GM23338 (cell line): ENCODE data around the gene IL7R. TPM values are rescaled to one million over a fixed set of nuclear protein-coding genes. Genes with fewer than 3 reads are reported as not detected.

Experiments used
- ATAC-seq: fragments of 200-7000 bp; cut with Tn5 transposase; 3 replicates; pipeline ENCODE4 v1.9.1; 2020
- DNase-seq: peaks from one replicate; pipeline ENCODE4 v3.0.0-alpha.2; 2015; ENCODE audit warnings: low spot score
- H2AFZ ChIP-seq: fragments of 200-600 bp; sonication (generic); 2 replicates; pipeline ENCODE4 v1.8.0; 2016; ENCODE audit warnings: antibody characterized with exemption, mild to moderate bottlenecking, moderate library complexity
- H3F3A ChIP-seq: fragments of 200-600 bp; sonication (generic); replicated peaks from 2 replicates; pipeline ENCODE4 v1.8.0; 2017; ENCODE audit warnings: antibody characterized with exemption, mixed run types, low read depth
- H3K27ac ChIP-seq: fragments of 200-600 bp; sonication (generic); 2 replicates; pipeline ENCODE4 v1.6.1; 2016; ENCODE audit warnings: low read depth
- H3K27me3 ChIP-seq: fragments of 200-600 bp; sonication (generic); 2 replicates; pipeline ENCODE4 v1.8.0; 2016; ENCODE audit warnings: mild to moderate bottlenecking, mixed run types, moderate library complexity; ENCODE audit not compliant: insufficient read depth
- H3K36me3 ChIP-seq: fragments of 200-600 bp; sonication (generic); 2 replicates; pipeline ENCODE4 v1.8.0; 2016; ENCODE audit warnings: mild to moderate bottlenecking; ENCODE audit not compliant: insufficient read depth
- H3K4me1 ChIP-seq: fragments of 200-600 bp; sonication (generic); 2 replicates; pipeline ENCODE4 v1.8.0; 2016; ENCODE audit warnings: mild to moderate bottlenecking, moderate library complexity; ENCODE audit not compliant: insufficient read depth
- H3K4me2 ChIP-seq: fragments of 200-600 bp; sonication (generic); 2 replicates; pipeline ENCODE4 v1.7.1; 2017; ENCODE audit warnings: mixed run types
- H3K4me3 ChIP-seq: fragments of 200-600 bp; sonication (generic); 2 replicates; pipeline ENCODE4 v1.6.1; 2016; ENCODE audit warnings: mixed run types
- H3K79me2 ChIP-seq: fragments of 200-600 bp; sonication (generic); replicated peaks from 2 replicates; pipeline ENCODE4 v1.8.0; 2017; ENCODE audit warnings: mild to moderate bottlenecking; ENCODE audit not compliant: insufficient read depth
- H3K9me2 ChIP-seq: fragments of 200-600 bp; sonication (generic); 2 replicates; pipeline ENCODE4 v1.8.0; 2017; ENCODE audit not compliant: insufficient read depth
- H4K20me1 ChIP-seq: fragments of 200-600 bp; sonication (generic); replicated peaks from 2 replicates; pipeline ENCODE4 v1.8.0; 2017; ENCODE audit warnings: mild to moderate bottlenecking; ENCODE audit not compliant: insufficient read depth
- H3K27ac Mint-ChIP-seq: 2 replicates; pipeline ENCODE4 v1.8.0; 2020; ENCODE audit warnings: inconsistent platforms, mild to moderate bottlenecking, moderate library complexity, mixed read lengths
- H3K27me3 Mint-ChIP-seq: 3 replicates; pipeline ENCODE4 v1.8.0; 2022; ENCODE audit warnings: low read depth, mild to moderate bottlenecking, moderate library complexity, mixed read lengths, inconsistent platforms; ENCODE audit not compliant: insufficient read depth, poor library complexity
- H3K36me3 Mint-ChIP-seq: 3 replicates; pipeline ENCODE4 v1.8.0; 2021; ENCODE audit warnings: low read depth, mild to moderate bottlenecking, inconsistent platforms, moderate library complexity, mixed read lengths
- H3K4me1 Mint-ChIP-seq: 3 replicates; pipeline ENCODE4 v1.8.0; 2020; ENCODE audit warnings: mild to moderate bottlenecking, inconsistent platforms, mixed read lengths
- H3K4me3 Mint-ChIP-seq: 3 replicates; pipeline ENCODE4 v1.8.0; 2021; ENCODE audit warnings: moderate library complexity, mild to moderate bottlenecking, inconsistent platforms, mixed read lengths
- H3K9me3 Mint-ChIP-seq: 3 replicates; pipeline ENCODE4 v1.8.0; 2020; ENCODE audit warnings: moderate library complexity, mild to moderate bottlenecking, inconsistent platforms, mixed read lengths
- CREB1 ChIP-seq: fragments of 250-450 bp; sonication (Bioruptor Pico); IDR thresholded peaks from 2 replicates; pipeline ENCODE4 v1.5.0; 2020; ENCODE audit warnings: low read depth, mild to moderate bottlenecking, moderate library complexity
- EZH2 ChIP-seq: fragments of 200-600 bp; sonication (generic); IDR thresholded peaks from one replicate; pipeline ENCODE4 v1.8.0; 2017; ENCODE audit warnings: antibody characterized with exemption, mild to moderate bottlenecking, low read depth; ENCODE audit not compliant: unreplicated experiment
- EZH2phosphoT487 ChIP-seq: fragments of 200-600 bp; sonication (generic); IDR thresholded peaks from one replicate; pipeline ENCODE4 v1.8.1; 2018; ENCODE audit warnings: antibody characterized with exemption; ENCODE audit not compliant: unreplicated experiment
- JUNB ChIP-seq: IDR thresholded peaks from one replicate; pipeline ENCODE4 v1.6.1; 2016; ENCODE audit warnings: antibody characterized with exemption; ENCODE audit not compliant: unreplicated experiment
- NANOG ChIP-seq: IDR thresholded peaks from 2 replicates; pipeline ENCODE4 v1.6.1; 2016; ENCODE audit warnings: antibody characterized with exemption, borderline replicate concordance
- POLR2AphosphoS5 ChIP-seq: IDR thresholded peaks from 2 replicates; pipeline ENCODE4 v1.6.1; 2016; ENCODE audit warnings: antibody characterized with exemption, low read depth
- STAT1 ChIP-seq: IDR thresholded peaks from one replicate; pipeline ENCODE4 v1.6.1; 2016; ENCODE audit warnings: antibody characterized with exemption; ENCODE audit not compliant: unreplicated experiment
- ZNF114 ChIP-seq: fragments of 250-450 bp; sonication (Bioruptor Pico); IDR thresholded peaks from 2 replicates; pipeline ENCODE4 v1.5.0; 2020; ENCODE audit warnings: mild to moderate bottlenecking, moderate library complexity
- ZNF331 ChIP-seq: fragments of 250-450 bp; sonication (Bioruptor Pico); IDR thresholded peaks from 2 replicates; pipeline ENCODE4 v1.5.0; 2020; ENCODE audit warnings: low read depth, mild to moderate bottlenecking, moderate library complexity
- polyA plus RNA-seq: library from polyadenylated mRNA; unstranded; fragments of >200 nt; fragmentation: Nextera tagmentation; extraction: Ambion mirVana; gene quantifications from 2 replicates; pipeline ENCODE4 v1.2.1, GENCODE V29; 2016
- total RNA-seq: library from RNA; depleted of rRNA; stranded (reverse); fragments of >200 nt; shearing (Covaris generic); gene quantifications from 2 replicates; pipeline ENCODE4 v1.2.3, GENCODE V29; 2014
- TF ChIP-seq, protein P1 (sequence below): fragments of 250-450 bp; sonication (Bioruptor Pico); IDR thresholded peaks from 2 replicates; pipeline ENCODE4 v1.5.0; 2020; ENCODE audit warnings: mild to moderate bottlenecking, moderate library complexity
- TF ChIP-seq, protein P2 (sequence below): IDR thresholded peaks from 2 replicates; pipeline ENCODE4 v1.6.1; 2016; ENCODE audit warnings: antibody characterized with exemption
- TF ChIP-seq, protein P3 (sequence below): IDR thresholded peaks from one replicate; pipeline ENCODE4 v1.6.1; 2018; ENCODE audit warnings: antibody characterized with exemption; ENCODE audit not compliant: unreplicated experiment
- TF ChIP-seq, protein P4 (sequence below), 2 experiments: fragments of 200-600 bp in 1 of 2; sonication (generic) in 1 of 2; conservative IDR thresholded peaks; 2 replicates each; pipeline versions ENCODE4 v1.5.1 to v1.6.1; 2016 to 2017; ENCODE audit warnings: antibody characterized with exemption in 2 of 2, low read depth in 2 of 2, mild to moderate bottlenecking in 2 of 2, moderate library complexity in 1 of 2

Gene IL7R
- total and polyA plus RNA-seq, 2 experiments from 2014 or later = not detected

DNA sequence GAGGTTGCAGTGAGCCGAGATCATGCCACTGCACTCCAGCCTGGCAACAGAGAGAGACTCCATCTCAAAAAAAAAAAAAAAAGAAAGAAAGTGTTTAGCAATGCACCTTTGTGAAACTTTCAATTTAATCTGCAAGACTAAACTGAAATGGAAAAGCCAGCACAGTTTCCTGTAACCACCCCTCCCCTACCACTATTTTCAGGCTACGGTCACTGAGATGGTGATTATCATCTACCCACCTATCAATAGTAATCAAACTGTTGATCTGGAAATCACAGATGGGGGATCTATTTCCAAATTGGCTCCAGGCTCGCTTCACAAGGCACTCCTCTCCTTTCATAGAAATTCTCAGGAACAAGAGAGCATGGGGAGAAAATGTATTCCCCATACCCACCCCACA, 30.6 kb upstream of the IL7R start:
- H3K4me1 ChIP-seq = no peaks in the 10 kb centered on the region
- no peak overlapping the region for H3K4me2 ChIP-seq
- no peak overlapping the region for H3K27ac ChIP-seq
- Mint-ChIP-seq H3K36me3 (no peaks in the 10 kb centered on the region), H3K4me1 (no peaks in the 10 kb centered on the region), H3K27me3 (peaks cover 5% of the 10 kb centered on the region), H3K4me3 (no peak overlapping the region), H3K9me3 (no peaks in the 10 kb centered on the region), H3K27ac (no peak overlapping the region)
- DNase-seq (no peak), ATAC-seq (no peak)
- no peaks in the 10 kb centered on the region for H3K36me3 ChIP-seq
- no peaks in the 10 kb centered on the region; the same call in 1 of the 2 replicates for H3K9me2 ChIP-seq
- no peaks in the 10 kb centered on the region for H4K20me1 ChIP-seq
- no peaks in the 10 kb centered on the region for H3K79me2 ChIP-seq
- TF ChIP-seq STAT1 (no peak), EZH2phosphoT487 (no peak), JUNB (no peak), NANOG (no peak), CREB1 (CRISPR knock-in tag) (no peak), POLR2AphosphoS5 (no peak), ZNF331 (CRISPR knock-in tag) (no peak), EZH2 (no peak), ZNF114 (no peak)
- TF ChIP-seq, protein P1, sequence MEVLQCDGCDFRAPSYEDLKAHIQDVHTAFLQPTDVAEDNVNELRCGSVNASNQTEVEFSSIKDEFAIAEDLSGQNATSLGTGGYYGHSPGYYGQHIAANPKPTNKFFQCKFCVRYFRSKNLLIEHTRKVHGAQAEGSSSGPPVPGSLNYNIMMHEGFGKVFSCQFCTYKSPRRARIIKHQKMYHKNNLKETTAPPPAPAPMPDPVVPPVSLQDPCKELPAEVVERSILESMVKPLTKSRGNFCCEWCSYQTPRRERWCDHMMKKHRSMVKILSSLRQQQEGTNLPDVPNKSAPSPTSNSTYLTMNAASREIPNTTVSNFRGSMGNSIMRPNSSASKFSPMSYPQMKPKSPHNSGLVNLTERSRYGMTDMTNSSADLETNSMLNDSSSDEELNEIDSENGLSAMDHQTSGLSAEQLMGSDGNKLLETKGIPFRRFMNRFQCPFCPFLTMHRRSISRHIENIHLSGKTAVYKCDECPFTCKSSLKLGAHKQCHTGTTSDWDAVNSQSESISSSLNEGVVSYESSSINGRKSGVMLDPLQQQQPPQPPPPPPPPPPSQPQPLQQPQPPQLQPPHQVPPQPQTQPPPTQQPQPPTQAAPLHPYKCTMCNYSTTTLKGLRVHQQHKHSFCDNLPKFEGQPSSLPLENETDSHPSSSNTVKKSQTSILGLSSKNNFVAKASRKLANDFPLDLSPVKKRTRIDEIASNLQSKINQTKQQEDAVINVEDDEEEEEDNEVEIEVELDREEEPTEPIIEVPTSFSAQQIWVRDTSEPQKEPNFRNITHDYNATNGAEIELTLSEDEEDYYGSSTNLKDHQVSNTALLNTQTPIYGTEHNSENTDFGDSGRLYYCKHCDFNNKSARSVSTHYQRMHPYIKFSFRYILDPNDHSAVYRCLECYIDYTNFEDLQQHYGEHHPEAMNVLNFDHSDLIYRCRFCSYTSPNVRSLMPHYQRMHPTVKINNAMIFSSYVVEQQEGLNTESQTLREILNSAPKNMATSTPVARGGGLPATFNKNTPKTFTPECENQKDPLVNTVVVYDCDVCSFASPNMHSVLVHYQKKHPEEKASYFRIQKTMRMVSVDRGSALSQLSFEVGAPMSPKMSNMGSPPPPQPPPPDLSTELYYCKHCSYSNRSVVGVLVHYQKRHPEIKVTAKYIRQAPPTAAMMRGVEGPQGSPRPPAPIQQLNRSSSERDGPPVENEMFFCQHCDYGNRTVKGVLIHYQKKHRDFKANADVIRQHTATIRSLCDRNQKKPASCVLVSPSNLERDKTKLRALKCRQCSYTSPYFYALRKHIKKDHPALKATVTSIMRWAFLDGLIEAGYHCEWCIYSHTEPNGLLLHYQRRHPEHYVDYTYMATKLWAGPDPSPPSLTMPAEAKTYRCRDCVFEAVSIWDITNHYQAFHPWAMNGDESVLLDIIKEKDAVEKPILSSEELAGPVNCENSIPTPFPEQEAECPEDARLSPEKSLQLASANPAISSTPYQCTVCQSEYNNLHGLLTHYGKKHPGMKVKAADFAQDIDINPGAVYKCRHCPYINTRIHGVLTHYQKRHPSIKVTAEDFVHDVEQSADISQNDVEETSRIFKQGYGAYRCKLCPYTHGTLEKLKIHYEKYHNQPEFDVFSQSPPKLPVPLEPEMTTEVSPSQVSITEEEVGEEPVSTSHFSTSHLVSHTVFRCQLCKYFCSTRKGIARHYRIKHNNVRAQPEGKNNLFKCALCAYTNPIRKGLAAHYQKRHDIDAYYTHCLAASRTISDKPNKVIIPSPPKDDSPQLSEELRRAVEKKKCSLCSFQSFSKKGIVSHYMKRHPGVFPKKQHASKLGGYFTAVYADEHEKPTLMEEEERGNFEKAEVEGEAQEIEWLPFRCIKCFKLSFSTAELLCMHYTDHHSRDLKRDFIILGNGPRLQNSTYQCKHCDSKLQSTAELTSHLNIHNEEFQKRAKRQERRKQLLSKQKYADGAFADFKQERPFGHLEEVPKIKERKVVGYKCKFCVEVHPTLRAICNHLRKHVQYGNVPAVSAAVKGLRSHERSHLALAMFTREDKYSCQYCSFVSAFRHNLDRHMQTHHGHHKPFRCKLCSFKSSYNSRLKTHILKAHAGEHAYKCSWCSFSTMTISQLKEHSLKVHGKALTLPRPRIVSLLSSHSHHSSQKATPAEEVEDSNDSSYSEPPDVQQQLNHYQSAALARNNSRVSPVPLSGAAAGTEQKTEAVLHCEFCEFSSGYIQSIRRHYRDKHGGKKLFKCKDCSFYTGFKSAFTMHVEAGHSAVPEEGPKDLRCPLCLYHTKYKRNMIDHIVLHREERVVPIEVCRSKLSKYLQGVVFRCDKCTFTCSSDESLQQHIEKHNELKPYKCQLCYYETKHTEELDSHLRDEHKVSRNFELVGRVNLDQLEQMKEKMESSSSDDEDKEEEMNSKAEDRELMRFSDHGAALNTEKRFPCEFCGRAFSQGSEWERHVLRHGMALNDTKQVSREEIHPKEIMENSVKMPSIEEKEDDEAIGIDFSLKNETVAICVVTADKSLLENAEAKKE (CRISPR knock-in tag) = no peak
- TF ChIP-seq, protein P2, sequence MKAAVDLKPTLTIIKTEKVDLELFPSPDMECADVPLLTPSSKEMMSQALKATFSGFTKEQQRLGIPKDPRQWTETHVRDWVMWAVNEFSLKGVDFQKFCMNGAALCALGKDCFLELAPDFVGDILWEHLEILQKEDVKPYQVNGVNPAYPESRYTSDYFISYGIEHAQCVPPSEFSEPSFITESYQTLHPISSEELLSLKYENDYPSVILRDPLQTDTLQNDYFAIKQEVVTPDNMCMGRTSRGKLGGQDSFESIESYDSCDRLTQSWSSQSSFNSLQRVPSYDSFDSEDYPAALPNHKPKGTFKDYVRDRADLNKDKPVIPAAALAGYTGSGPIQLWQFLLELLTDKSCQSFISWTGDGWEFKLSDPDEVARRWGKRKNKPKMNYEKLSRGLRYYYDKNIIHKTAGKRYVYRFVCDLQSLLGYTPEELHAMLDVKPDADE = no peak
- TF ChIP-seq, protein P3, sequence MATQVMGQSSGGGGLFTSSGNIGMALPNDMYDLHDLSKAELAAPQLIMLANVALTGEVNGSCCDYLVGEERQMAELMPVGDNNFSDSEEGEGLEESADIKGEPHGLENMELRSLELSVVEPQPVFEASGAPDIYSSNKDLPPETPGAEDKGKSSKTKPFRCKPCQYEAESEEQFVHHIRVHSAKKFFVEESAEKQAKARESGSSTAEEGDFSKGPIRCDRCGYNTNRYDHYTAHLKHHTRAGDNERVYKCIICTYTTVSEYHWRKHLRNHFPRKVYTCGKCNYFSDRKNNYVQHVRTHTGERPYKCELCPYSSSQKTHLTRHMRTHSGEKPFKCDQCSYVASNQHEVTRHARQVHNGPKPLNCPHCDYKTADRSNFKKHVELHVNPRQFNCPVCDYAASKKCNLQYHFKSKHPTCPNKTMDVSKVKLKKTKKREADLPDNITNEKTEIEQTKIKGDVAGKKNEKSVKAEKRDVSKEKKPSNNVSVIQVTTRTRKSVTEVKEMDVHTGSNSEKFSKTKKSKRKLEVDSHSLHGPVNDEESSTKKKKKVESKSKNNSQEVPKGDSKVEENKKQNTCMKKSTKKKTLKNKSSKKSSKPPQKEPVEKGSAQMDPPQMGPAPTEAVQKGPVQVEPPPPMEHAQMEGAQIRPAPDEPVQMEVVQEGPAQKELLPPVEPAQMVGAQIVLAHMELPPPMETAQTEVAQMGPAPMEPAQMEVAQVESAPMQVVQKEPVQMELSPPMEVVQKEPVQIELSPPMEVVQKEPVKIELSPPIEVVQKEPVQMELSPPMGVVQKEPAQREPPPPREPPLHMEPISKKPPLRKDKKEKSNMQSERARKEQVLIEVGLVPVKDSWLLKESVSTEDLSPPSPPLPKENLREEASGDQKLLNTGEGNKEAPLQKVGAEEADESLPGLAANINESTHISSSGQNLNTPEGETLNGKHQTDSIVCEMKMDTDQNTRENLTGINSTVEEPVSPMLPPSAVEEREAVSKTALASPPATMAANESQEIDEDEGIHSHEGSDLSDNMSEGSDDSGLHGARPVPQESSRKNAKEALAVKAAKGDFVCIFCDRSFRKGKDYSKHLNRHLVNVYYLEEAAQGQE = no peak
- TF ChIP-seq, protein P4, sequence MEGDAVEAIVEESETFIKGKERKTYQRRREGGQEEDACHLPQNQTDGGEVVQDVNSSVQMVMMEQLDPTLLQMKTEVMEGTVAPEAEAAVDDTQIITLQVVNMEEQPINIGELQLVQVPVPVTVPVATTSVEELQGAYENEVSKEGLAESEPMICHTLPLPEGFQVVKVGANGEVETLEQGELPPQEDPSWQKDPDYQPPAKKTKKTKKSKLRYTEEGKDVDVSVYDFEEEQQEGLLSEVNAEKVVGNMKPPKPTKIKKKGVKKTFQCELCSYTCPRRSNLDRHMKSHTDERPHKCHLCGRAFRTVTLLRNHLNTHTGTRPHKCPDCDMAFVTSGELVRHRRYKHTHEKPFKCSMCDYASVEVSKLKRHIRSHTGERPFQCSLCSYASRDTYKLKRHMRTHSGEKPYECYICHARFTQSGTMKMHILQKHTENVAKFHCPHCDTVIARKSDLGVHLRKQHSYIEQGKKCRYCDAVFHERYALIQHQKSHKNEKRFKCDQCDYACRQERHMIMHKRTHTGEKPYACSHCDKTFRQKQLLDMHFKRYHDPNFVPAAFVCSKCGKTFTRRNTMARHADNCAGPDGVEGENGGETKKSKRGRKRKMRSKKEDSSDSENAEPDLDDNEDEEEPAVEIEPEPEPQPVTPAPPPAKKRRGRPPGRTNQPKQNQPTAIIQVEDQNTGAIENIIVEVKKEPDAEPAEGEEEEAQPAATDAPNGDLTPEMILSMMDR (conservative IDR thresholded peaks at IDR 0.05; ENCODE audit: low read depth in 2 of 2) = no peak
- no peak overlapping the region for H2AFZ ChIP-seq
- no peaks in the 10 kb centered on the region for H3F3A ChIP-seq
- H3K27me3 ChIP-seq = no peaks in the 10 kb centered on the region
- no peak overlapping the region for H3K4me3 ChIP-seq
